Mammary epithelial cell (primary cell): Measurements from ENCODE around the gene PUS3.

Experiments
- EZH2 ChIP-seq: IDR thresholded peaks from 2 replicates; pipeline ENCODE4 v1.6.1; 2012; ENCODE audit warnings: low read length, inconsistent platforms, borderline replicate concordance
- TF ChIP-seq, protein P1 (sequence below), 2 donors: IDR thresholded peaks in 1 of 2; conservative IDR thresholded peaks in 1 of 2; 2 replicates each; pipeline ENCODE4 v1.5.1; 2011 to 2012; ENCODE audit warnings: inconsistent platforms in 2 of 2, low read length in 2 of 2, mild to moderate bottlenecking in 2 of 2, control low read depth in 1 of 2, low read depth in 1 of 2; ENCODE audit not compliant: insufficient read depth in 1 of 2; ENCODE audit errors: extremely low read depth in 1 of 2

- no peak for TF ChIP-seq EZH2
- TF ChIP-seq, protein P1, sequence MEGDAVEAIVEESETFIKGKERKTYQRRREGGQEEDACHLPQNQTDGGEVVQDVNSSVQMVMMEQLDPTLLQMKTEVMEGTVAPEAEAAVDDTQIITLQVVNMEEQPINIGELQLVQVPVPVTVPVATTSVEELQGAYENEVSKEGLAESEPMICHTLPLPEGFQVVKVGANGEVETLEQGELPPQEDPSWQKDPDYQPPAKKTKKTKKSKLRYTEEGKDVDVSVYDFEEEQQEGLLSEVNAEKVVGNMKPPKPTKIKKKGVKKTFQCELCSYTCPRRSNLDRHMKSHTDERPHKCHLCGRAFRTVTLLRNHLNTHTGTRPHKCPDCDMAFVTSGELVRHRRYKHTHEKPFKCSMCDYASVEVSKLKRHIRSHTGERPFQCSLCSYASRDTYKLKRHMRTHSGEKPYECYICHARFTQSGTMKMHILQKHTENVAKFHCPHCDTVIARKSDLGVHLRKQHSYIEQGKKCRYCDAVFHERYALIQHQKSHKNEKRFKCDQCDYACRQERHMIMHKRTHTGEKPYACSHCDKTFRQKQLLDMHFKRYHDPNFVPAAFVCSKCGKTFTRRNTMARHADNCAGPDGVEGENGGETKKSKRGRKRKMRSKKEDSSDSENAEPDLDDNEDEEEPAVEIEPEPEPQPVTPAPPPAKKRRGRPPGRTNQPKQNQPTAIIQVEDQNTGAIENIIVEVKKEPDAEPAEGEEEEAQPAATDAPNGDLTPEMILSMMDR (conservative IDR thresholded peaks at IDR 0.05 in 1 of 2, IDR thresholded peaks at IDR 0.05 in 1 of 2; ENCODE audit: extremely low read depth in 1 of 2, insufficient read depth in 1 of 2, low read depth in 1 of 2, low read length in 2 of 2): no peak
Observed at GRCh38 chr11:125948278-125949051, 45.5 kb upstream of the PUS3 start.
